HCT116 (cell line): ENCODE measurements around the gene MMP21. TPM values are rescaled to one million over a fixed set of nuclear protein-coding genes. Genes with fewer than 3 reads are reported as not detected.

Experiments used
- ATAC-seq: fragments of 200-7000 bp; cut with Tn5 transposase; 2 replicates; pipeline ENCODE4 v1.9.1; 2020; ENCODE audit warnings: mild to moderate bottlenecking, moderate library complexity
- BruUV-seq: library from RNA; stranded (reverse); fragments of 400-500 nt; replicated peaks from 2 replicates; lab custom pipeline; 2021; lab: Mats Ljungman, UMichigan
- CTCF ChIA-PET: fragments of 300-600 bp; sonication (Branson Sonifier 250); formaldehyde crosslinking; loops from one replicate; lab custom pipeline; 2021; ENCODE audit warnings: antibody characterized with exemption; lab: Charles Lee
- POLR2A ChIA-PET: fragments of 300-600, 350-600 bp; sonication (Branson Sonifier 250); formaldehyde crosslinking; loops from one replicate; lab custom pipeline; 2021; ENCODE audit warnings: antibody characterized with exemption; lab: Charles Lee
- RAD21 ChIA-PET, 2 experiments: fragments of 300-600 bp; sonication (Branson Sonifier 250); formaldehyde crosslinking; loops; one replicate each; lab custom pipeline; 2023; ENCODE audit warnings: low total read pairs in 2 of 2; ENCODE audit not compliant: uncharacterized antibody in 2 of 2, unreplicated experiment in 2 of 2, low non-redundant PET in 1 of 2; lab: Charles Lee
- DNase-seq: peaks from one replicate; pipeline ENCODE4 v3.0.0-alpha.2; 2010; ENCODE audit warnings: low read depth, low spot score
- H2AFZ ChIP-seq: fragments of 200-600 bp; shearing (Covaris generic), sonication (generic); 2 replicates; pipeline ENCODE4 v1.6.1; 2017; ENCODE audit warnings: low read depth, mixed run types, mixed read lengths, antibody characterized with exemption, low read length; ENCODE audit not compliant: poor library complexity, severe bottlenecking
- H3K27ac ChIP-seq: 2 replicates; pipeline ENCODE4 v1.5.1; 2012; ENCODE audit warnings: low read depth, low read length
- H3K27me3 ChIP-seq: fragments of 200-600 bp; sonication (generic); 2 replicates; pipeline ENCODE4 v1.6.1; 2016; ENCODE audit warnings: mixed run types, low read length, mixed read lengths; ENCODE audit not compliant: insufficient read depth
- H3K36me3 ChIP-seq, 2 experiments: fragments of 200-500 bp in 1 of 2; fragments of 200-600 bp in 1 of 2; sonication (Bioruptor generic) in 1 of 2; sonication (generic) in 1 of 2; 2 replicates each; pipeline versions ENCODE4 v1.5.1 to v1.6.1; 2014 to 2016; ENCODE audit warnings: low read length in 2 of 2, inconsistent platforms in 1 of 2, mixed read lengths in 1 of 2, mixed run types in 1 of 2; ENCODE audit not compliant: insufficient read depth in 2 of 2, control insufficient read depth in 1 of 2
- H3K4me1 ChIP-seq, 2 experiments: fragments of 200-600 bp in 1 of 2; sonication (generic) in 1 of 2; 2 replicates each; pipeline versions ENCODE4 v1.5.1 to v1.6.1; 2012 to 2017; ENCODE audit warnings: low read length in 2 of 2, inconsistent platforms in 1 of 2, mild to moderate bottlenecking in 1 of 2, mixed read lengths in 1 of 2, mixed run types in 1 of 2, moderate library complexity in 1 of 2; ENCODE audit not compliant: insufficient read depth in 2 of 2, control insufficient read depth in 1 of 2
- H3K4me2 ChIP-seq: fragments of 200-600 bp; sonication (generic); 2 replicates; pipeline ENCODE4 v1.6.1; 2017; ENCODE audit warnings: mixed run types, low read length, mixed read lengths
- H3K4me3 ChIP-seq, 2 experiments: fragments of 200-600 bp in 1 of 2; sonication (generic) in 1 of 2; replicated peaks in 1 of 2; 2 replicates each; pipeline ENCODE4 v1.5.1; 2011 to 2016; ENCODE audit warnings: low read length in 2 of 2, control low read depth in 1 of 2, low read depth in 1 of 2, mild to moderate bottlenecking in 1 of 2, mixed read lengths in 1 of 2, mixed run types in 1 of 2
- H3K79me2 ChIP-seq: fragments of 200-600 bp; sonication (generic); 2 replicates; pipeline ENCODE4 v1.6.1; 2017; ENCODE audit warnings: mild to moderate bottlenecking, mixed run types, low read length, moderate library complexity, mixed read lengths; ENCODE audit not compliant: insufficient read depth
- H3K9ac ChIP-seq: fragments of 200-600 bp; sonication (generic); 2 replicates; pipeline ENCODE4 v1.6.1; 2016; ENCODE audit warnings: low read length, mixed read lengths
- H3K9me2 ChIP-seq: fragments of 200-600 bp; sonication (generic), shearing (Covaris generic); 2 replicates; pipeline ENCODE4 v1.6.1; 2017; ENCODE audit warnings: mixed run types, mild to moderate bottlenecking, moderate library complexity; ENCODE audit not compliant: insufficient read depth
- H3K9me3 ChIP-seq, 2 experiments: fragments of 200-500 bp in 1 of 2; fragments of 200-600 bp in 1 of 2; sonication (Bioruptor generic) in 1 of 2; sonication (generic) in 1 of 2; 2 replicates each; pipeline ENCODE4 v1.6.1; 2014 to 2017; ENCODE audit warnings: low read length in 2 of 2, mixed read lengths in 2 of 2, inconsistent platforms in 1 of 2, low read depth in 1 of 2, mild to moderate bottlenecking in 1 of 2, mixed run types in 1 of 2, moderate library complexity in 1 of 2; ENCODE audit not compliant: control insufficient read depth in 1 of 2, insufficient read depth in 1 of 2
- H4K20me1 ChIP-seq: fragments of 200-600 bp; sonication (generic), shearing (Covaris generic); 2 replicates; pipeline ENCODE4 v1.6.1; 2017; ENCODE audit warnings: mixed run types, mild to moderate bottlenecking, moderate library complexity; ENCODE audit not compliant: insufficient read depth
- CBX3 ChIP-seq: IDR thresholded peaks from 2 replicates; pipeline ENCODE4 v1.6.1; 2012; ENCODE audit warnings: low read depth
- CTCF ChIP-seq, 3 experiments: fragments of 200-600 bp in 1 of 3; sonication (generic) in 1 of 3; IDR thresholded peaks in 2 of 3; conservative IDR thresholded peaks in 1 of 3; 2 replicates each; pipeline ENCODE4 v1.5.1; 2012 to 2017; ENCODE audit warnings: low read depth in 2 of 3, low read length in 2 of 3, antibody characterized with exemption in 1 of 3, borderline replicate concordance in 1 of 3, control low read depth in 1 of 3, mild to moderate bottlenecking in 1 of 3, mixed read lengths in 1 of 3, mixed run types in 1 of 3, moderate library complexity in 1 of 3; ENCODE audit not compliant: insufficient read depth in 1 of 3
- EZH2phosphoT487 ChIP-seq: fragments of 200-600 bp; IDR thresholded peaks from 2 replicates; pipeline ENCODE4 v1.6.1; 2018; ENCODE audit warnings: antibody characterized with exemption, borderline replicate concordance
- FOSL1 ChIP-seq: IDR thresholded peaks from 2 replicates; pipeline ENCODE4 v1.6.1; 2012; ENCODE audit warnings: low read depth
- JUND ChIP-seq: IDR thresholded peaks from 2 replicates; pipeline ENCODE4 v1.6.1; 2012
- RAD21 ChIP-seq: IDR thresholded peaks from 2 replicates; pipeline ENCODE4 v1.6.1; 2012; ENCODE audit warnings: low read depth, mild to moderate bottlenecking
- SP1 ChIP-seq: IDR thresholded peaks from 2 replicates; pipeline ENCODE4 v1.6.1; 2012; ENCODE audit warnings: low read depth
- SRF ChIP-seq: IDR thresholded peaks from 2 replicates; pipeline ENCODE4 v1.6.1; 2012; ENCODE audit warnings: low read depth
- intact Hi-C: fragments of 100-400 bp; cut with micrococcal nuclease; formaldehyde crosslinking; loops from 2 replicates; pipeline ENCODE4 v1.10.0; 2022
- total RNA-seq: library from RNA; stranded (reverse); gene quantifications from one replicate; pipeline ENCODE4 v1.2.1, GENCODE V29; 2021; ENCODE audit not compliant: unreplicated experiment

Gene MMP21
- total RNA-seq, 1 experiment from 2014 or later = not detected

GRCh38 chr10:125734823-125735222 lies 40.8 kb downstream of the MMP21 start:
- RAD21 ChIA-PET = no interaction called here
- H3K4me2 ChIP-seq = no peak overlapping the region
- H4K20me1 ChIP-seq = no peaks in the 10 kb centered on the region
- CTCF ChIA-PET = no interaction called here
- H3K27me3 ChIP-seq = no peaks in the 10 kb centered on the region
- no peak overlapping the region for H3K27ac ChIP-seq
- H2AFZ ChIP-seq = no peak overlapping the region
- BruUV-seq = no TSS peak
- ATAC-seq (no peak), DNase-seq (no peak)
- peaks cover 22% of the 10 kb centered on the region; the same call in 1 of the 2 replicates for H3K79me2 ChIP-seq
- no peaks in the 10 kb centered on the region for H3K4me1 ChIP-seq
- no peak overlapping the region for H3K4me3 ChIP-seq
- POLR2A ChIA-PET = no interaction called here
- H3K9me2 ChIP-seq = no peaks in the 10 kb centered on the region
- intact Hi-C loops = no loop called here
- H3K9ac ChIP-seq = no peak overlapping the region
- H3K36me3 ChIP-seq = peaks cover 95% of the 10 kb centered on the region in 2 experiments
- TF ChIP-seq SP1 (no peak), RAD21 (0 out of 2 replicates have a peak, but pooled peaks have one; percentile 6), CTCF (IDR thresholded peaks at IDR 0.05 in 2 of 3, conservative IDR thresholded peaks at IDR 0.05 in 1 of 3; ENCODE audit: borderline replicate concordance in 1 of 3, insufficient read depth in 1 of 3, low read depth in 2 of 3, low read length in 2 of 3) (peak in 1 of 3 experiments; percentile 46; a peak in 2 of 6 replicates), SRF (no peak)
- H3K9me3 ChIP-seq = no peaks in the 10 kb centered on the region

GRCh38 chr10:125734148-125734547 lies 41.5 kb downstream of the MMP21 start:
- ChIA-PET RAD21 (no interaction called here), POLR2A (no interaction called here), CTCF (no interaction called here)
- no TSS peak for BruUV-seq
- Histone ChIP-seq H3K4me1 (no peaks in the 10 kb centered on the region), H3K27me3 (no peaks in the 10 kb centered on the region), H3K4me3 (no peak overlapping the region), H3K4me2 (no peak overlapping the region), H3K9ac (no peak overlapping the region), H3K9me3 (no peaks in the 10 kb centered on the region), H3K79me2 (peaks cover 22% of the 10 kb centered on the region; the same call in 1 of the 2 replicates), H2AFZ (no peak overlapping the region), H4K20me1 (no peaks in the 10 kb centered on the region), H3K27ac (no peak overlapping the region), H3K36me3 (peaks cover 95% of the 10 kb centered on the region in 2 experiments), H3K9me2 (no peaks in the 10 kb centered on the region)
- no peak for ATAC-seq
- DNase-seq = no peak
- intact Hi-C loops = no loop called here
- no peak for TF ChIP-seq JUND
- TF ChIP-seq EZH2phosphoT487 = no peak
- no peak for TF ChIP-seq FOSL1
- no peak for TF ChIP-seq CBX3
